Fibroblast of pulmonary artery (primary cell): ENCODE results near the gene KCNN4.

Experiments
- DNase-seq: peaks from one replicate; pipeline ENCODE4 v3.0.0-alpha.2; 2010; ENCODE audit warnings: low read depth
- H3K4me3 ChIP-seq: replicated peaks from 2 replicates; pipeline ENCODE4 v1.5.1; 2011; ENCODE audit warnings: low read depth, mild to moderate bottlenecking, control low read depth, low read length, moderate library complexity
- CTCF ChIP-seq: IDR thresholded peaks from 2 replicates; pipeline ENCODE4 v1.5.1; 2011; ENCODE audit warnings: mild to moderate bottlenecking, control low read depth, low read length, inconsistent platforms; ENCODE audit errors: missing control alignments

The KCNN4 gene

GRCh38 chr19:43749152-43749551 lies 31.6 kb downstream of the KCNN4 start:
- no peak for DNase-seq
- no peak for TF ChIP-seq CTCF
- no peak overlapping the region for H3K4me3 ChIP-seq

- no peak for DNase-seq
- TF ChIP-seq CTCF = no peak
- H3K4me3 ChIP-seq = no peak overlapping the region
Measured at GRCh38 chr19:43748685-43749084, 32.1 kb downstream of the KCNN4 start.

- no peak for TF ChIP-seq CTCF
- no peak overlapping the region for H3K4me3 ChIP-seq
- DNase-seq = no peak
Measured at GRCh38 chr19:43748205-43748594, 32.6 kb downstream of the KCNN4 start.

GRCh38 chr19:43747557-43748204 lies 33.1 kb downstream of the KCNN4 start:
- DNase-seq = no peak
- no peak for TF ChIP-seq CTCF
- H3K4me3 ChIP-seq = no peak overlapping the region

- TF ChIP-seq CTCF = no peak
- no peak overlapping the region for H3K4me3 ChIP-seq
Measured at GRCh38 chr19:43743059-43743458, 37.7 kb downstream of the KCNN4 start.

GRCh38 chr19:43741075-43741825 lies 39.5 kb downstream of the KCNN4 start:
- TF ChIP-seq CTCF = no peak
- no peak overlapping the region for H3K4me3 ChIP-seq
- DNase-seq = no peak

More at GRCh38 chr19:43743059-43743458, 37.7 kb downstream of the KCNN4 start:
- DNase-seq = peak; percentile 60
